HUES6 (cell line): ENCODE data around the gene BMI1.

Source experiments
- H3K27ac ChIP-seq: 2 replicates; pipeline ENCODE4 v1.7.0; 2013; ENCODE audit warnings: low read depth, mild to moderate bottlenecking, low read length, inconsistent platforms
- H3K27me3 ChIP-seq: 2 replicates; pipeline ENCODE4 v1.6.1; 2013; ENCODE audit warnings: low read length; ENCODE audit not compliant: control insufficient read depth, insufficient read depth
- H3K36me3 ChIP-seq: 2 replicates; pipeline ENCODE4 v1.6.1; 2013; ENCODE audit warnings: low read length; ENCODE audit not compliant: control insufficient read depth, insufficient read depth
- H3K4me1 ChIP-seq: 2 replicates; pipeline ENCODE4 v1.6.1; 2013; ENCODE audit warnings: low read length; ENCODE audit not compliant: control insufficient read depth, insufficient read depth
- H3K4me3 ChIP-seq: 2 replicates; pipeline ENCODE4 v1.5.1; 2013; ENCODE audit warnings: low read depth, low read length
- H3K9ac ChIP-seq: one replicate; pipeline ENCODE4 v1.6.1; 2013; ENCODE audit warnings: mild to moderate bottlenecking, low read length
- H3K9me3 ChIP-seq: 2 replicates; pipeline ENCODE4 v1.6.1; 2013; ENCODE audit warnings: low read depth, low read length; ENCODE audit not compliant: control insufficient read depth, insufficient read depth

The BMI1 gene

GRCh38 chr10:22329150-22329549 is 8.3 kb downstream of the BMI1 start:
- Histone ChIP-seq H3K9me3 (no peaks in the 10 kb centered on the region), H3K27me3 (peaks cover 81% of the 10 kb centered on the region), H3K9ac (no peak overlapping the region), H3K4me3 (no peak overlapping the region), H3K36me3 (0 out of 2 replicates have a peak, but pooled peaks cover 4% of the 10 kb centered on the region), H3K27ac (no peak overlapping the region), H3K4me1 (peaks cover 17% of the 10 kb centered on the region)

GRCh38 chr10:22332116-22332692 is 11.3 kb downstream of the BMI1 start:
- Histone ChIP-seq H3K4me1 (peaks cover 8% of the 10 kb centered on the region), H3K27ac (no peak overlapping the region), H3K9ac (no peak overlapping the region), H3K4me3 (no peak overlapping the region), H3K36me3 (0 out of 2 replicates have a peak, but pooled peaks cover 4% of the 10 kb centered on the region), H3K27me3 (peaks cover 85% of the 10 kb centered on the region), H3K9me3 (no peaks in the 10 kb centered on the region)

GRCh38 chr10:22333167-22333974 is 12.5 kb downstream of the BMI1 start:
- H3K4me1 ChIP-seq, result peaks cover 10% of the 10 kb centered on the region
- peaks cover 88% of the 10 kb centered on the region for H3K27me3 ChIP-seq
- 0 out of 2 replicates have a peak, but pooled peaks cover 4% of the 10 kb centered on the region for H3K36me3 ChIP-seq
- H3K4me3 ChIP-seq, result peak overlapping the region; percentile 61
- H3K9me3 ChIP-seq, result no peaks in the 10 kb centered on the region
- no peak overlapping the region for H3K9ac ChIP-seq
- H3K27ac ChIP-seq, result no peak overlapping the region

GRCh38 chr10:22333975-22334282 is 13.0 kb downstream of the BMI1 start:
- Histone ChIP-seq H3K27me3 (peaks cover 93% of the 10 kb centered on the region), H3K27ac (no peak overlapping the region), H3K4me3 (peak overlapping the region; percentile 61), H3K36me3 (0 out of 2 replicates have a peak, but pooled peaks cover 4% of the 10 kb centered on the region), H3K9ac (no peak overlapping the region), H3K4me1 (peaks cover 10% of the 10 kb centered on the region), H3K9me3 (no peaks in the 10 kb centered on the region)

- Histone ChIP-seq H3K4me3 (peak overlapping the region; percentile 61), H3K27me3 (peaks cover 95% of the 10 kb centered on the region), H3K9ac (peak overlapping the region; percentile 54), H3K36me3 (no peaks in the 10 kb centered on the region), H3K9me3 (no peaks in the 10 kb centered on the region), H3K27ac (no peak overlapping the region), H3K4me1 (peaks cover 10% of the 10 kb centered on the region)
Measured at GRCh38 chr10:22334414-22335172, 13.7 kb downstream of the BMI1 start.

- H3K36me3 ChIP-seq, result no peaks in the 10 kb centered on the region
- peaks cover 10% of the 10 kb centered on the region for H3K4me1 ChIP-seq
- peak overlapping the region; percentile 61 for H3K4me3 ChIP-seq
- no peak overlapping the region for H3K27ac ChIP-seq
- peaks cover 96% of the 10 kb centered on the region for H3K27me3 ChIP-seq
- peak overlapping the region; percentile 54 for H3K9ac ChIP-seq
- no peaks in the 10 kb centered on the region for H3K9me3 ChIP-seq
Measured at GRCh38 chr10:22335173-22335933, 14.5 kb downstream of the BMI1 start.

GRCh38 chr10:22338185-22338900 is 17.4 kb downstream of the BMI1 start:
- no peak overlapping the region for H3K27ac ChIP-seq
- no peak overlapping the region for H3K9ac ChIP-seq
- no peaks in the 10 kb centered on the region for H3K9me3 ChIP-seq
- H3K36me3 ChIP-seq, result no peaks in the 10 kb centered on the region
- H3K4me1 ChIP-seq, result peaks cover 16% of the 10 kb centered on the region
- H3K4me3 ChIP-seq, result no peak overlapping the region
- peaks cover 100% of the 10 kb centered on the region for H3K27me3 ChIP-seq

- peaks cover 100% of the 10 kb centered on the region for H3K27me3 ChIP-seq
- no peak overlapping the region for H3K9ac ChIP-seq
- no peak overlapping the region for H3K27ac ChIP-seq
Measured at GRCh38 chr10:22338931-22339330, 18.0 kb downstream of the BMI1 start.

GRCh38 chr10:22339761-22340328 is 18.9 kb downstream of the BMI1 start:
- Histone ChIP-seq H3K9ac (no peak overlapping the region), H3K27me3 (peaks cover 100% of the 10 kb centered on the region), H3K4me3 (peak overlapping the region; percentile 71), H3K9me3 (no peaks in the 10 kb centered on the region), H3K27ac (no peak overlapping the region), H3K36me3 (no peaks in the 10 kb centered on the region), H3K4me1 (peaks cover 19% of the 10 kb centered on the region)

More at GRCh38 chr10:22338931-22339330, 18.0 kb downstream of the BMI1 start:
- H3K4me1 ChIP-seq, result peaks cover 16% of the 10 kb centered on the region
- H3K36me3 ChIP-seq, result no peaks in the 10 kb centered on the region
- H3K4me3 ChIP-seq, result no peak overlapping the region
- H3K9me3 ChIP-seq, result no peaks in the 10 kb centered on the region
